Measurements from ENCODE around the gene MGARP. TPM values are rescaled to one million over a fixed set of nuclear protein-coding genes. Genes with fewer than 3 reads are reported as not detected.
"Not testable (repeated sequence)": the region's sequence is repeated elsewhere in the genome, so short reads cannot be mapped to it uniquely, and the experiment has no call there.

The MGARP gene
- total and polyA plus RNA-seq, 4 donors, result 0.09 to 0.17 (median 0.09) TPM; not detected in 1

- no peak for TF ChIP-seq REST (IDR thresholded peaks at IDR 0.05)
- no peak for TF ChIP-seq ZBTB33 (IDR thresholded peaks at IDR 0.05)
- TF ChIP-seq HNF4A (conservative IDR thresholded peaks at IDR 0.05), result no peak
- TF ChIP-seq HNF4G (IDR thresholded peaks at IDR 0.05), result no peak
- no peak for TF ChIP-seq RAD21 (IDR thresholded peaks at IDR 0.05)
- no peak for TF ChIP-seq TAF1 (conservative IDR thresholded peaks at IDR 0.05)
- no peak for TF ChIP-seq EGR1 (IDR thresholded peaks at IDR 0.05; ENCODE audit: low read depth in 2 of 2)
- no peak for TF ChIP-seq MAX (IDR thresholded peaks at IDR 0.05)
- TF ChIP-seq SP1 (IDR thresholded peaks at IDR 0.05), result no peak
- TF ChIP-seq FOXA2 (IDR thresholded peaks at IDR 0.05), result no peak
- no peak for TF ChIP-seq YY1 (IDR thresholded peaks at IDR 0.05)
- TF ChIP-seq NR2F2 (IDR thresholded peaks at IDR 0.05), result no peak
- no peak for TF ChIP-seq FOXA1 (IDR thresholded peaks at IDR 0.05)
- TF ChIP-seq JUND (IDR thresholded peaks at IDR 0.05), result no peak
- TF ChIP-seq GABPA (IDR thresholded peaks at IDR 0.05 in 1 of 2, conservative IDR thresholded peaks at IDR 0.05 in 1 of 2), result no peak
- TF ChIP-seq CTCF (IDR thresholded peaks at IDR 0.05; ENCODE audit: low read depth, low read length, missing input control), result no peak
- TF ChIP-seq ATF3 (IDR thresholded peaks at IDR 0.05), result no peak
- no peak for TF ChIP-seq RXRA (IDR thresholded peaks at IDR 0.05)
- peaks cover 0 to 23% (median 11%) of the 10 kb centered on the region in 4 donors for H3K4me1 ChIP-seq (ENCODE audit: control insufficient read depth in 4 of 4, insufficient read depth in 4 of 4, low read length in 3 of 4)
- no peaks in the 10 kb centered on the region for H3K27me3 ChIP-seq (ENCODE audit: control insufficient read depth in 4 of 4, insufficient read depth in 4 of 4, low read length in 3 of 4)
- 98% methylated on average over 4 of the region's 4 CpGs for WGBS
- H3K9ac ChIP-seq (ENCODE audit: low read depth in 1 of 2, low read length in 2 of 2), result no peak overlapping the region
- no peak overlapping the region for H3K27ac ChIP-seq (ENCODE audit: low read depth in 1 of 2, low read length in 2 of 2)
- no peak for DNase-seq (ENCODE audit: low spot score)
- no peak overlapping the region for H3K4me3 ChIP-seq (ENCODE audit: low read depth in 1 of 3, low read length in 3 of 3)
- H3K36me3 ChIP-seq (ENCODE audit: control insufficient read depth in 4 of 4, insufficient read depth in 3 of 4, low read depth in 1 of 4, low read length in 3 of 4), result peaks cover 0 to 2% (median 0%) of the 10 kb centered on the region in 4 donors
- no peaks in the 10 kb centered on the region for H3K9me3 ChIP-seq (ENCODE audit: control insufficient read depth in 4 of 4, low read length in 3 of 4)
Measured at GRCh38 chr4:139314047-139314800, 34.2 kb upstream of the MGARP start.

- not testable (repeated sequence) for H3K9me3 ChIP-seq (ENCODE audit: control insufficient read depth in 4 of 4, low read length in 3 of 4); H3K27ac ChIP-seq (ENCODE audit: low read depth in 1 of 2, low read length in 2 of 2); H3K4me3 ChIP-seq (ENCODE audit: low read depth in 1 of 3, low read length in 3 of 3); H3K9ac ChIP-seq (ENCODE audit: low read depth in 1 of 2, low read length in 2 of 2); H3K27me3 ChIP-seq (ENCODE audit: control insufficient read depth in 4 of 4, insufficient read depth in 4 of 4, low read length in 3 of 4); DNase-seq (ENCODE audit: low spot score); H3K36me3 ChIP-seq (ENCODE audit: control insufficient read depth in 4 of 4, insufficient read depth in 3 of 4, low read depth in 1 of 4, low read length in 3 of 4)
- 83% methylated on average over 10 of the region's 10 CpGs for WGBS
- H3K4me1 ChIP-seq (ENCODE audit: control insufficient read depth in 4 of 4, insufficient read depth in 4 of 4, low read length in 3 of 4), result peaks cover 0 to 23% (median 11%) of the 10 kb centered on the region in 4 donors
Measured at GRCh38 chr4:139313414-139313813, 33.4 kb upstream of the MGARP start.
